Measurements from ENCODE around the gene GGCT.

GRCh38 chr7:30473903-30474302 lies 30.7 kb downstream of the GGCT start:
- no peak for TF ChIP-seq CTCF (IDR thresholded peaks at IDR 0.05)
- TF ChIP-seq POLR2A (IDR thresholded peaks at IDR 0.05; ENCODE audit: low read depth) = no peak
- TF ChIP-seq EP300 (IDR thresholded peaks at IDR 0.05) = no peak
- no peak for TF ChIP-seq POLR2AphosphoS5 (IDR thresholded peaks at IDR 0.05)
